RPMI8226 (cell line): ENCODE data around the gene ZC3H7B.
"Not testable (repeated sequence)": the region's sequence is repeated elsewhere in the genome, so short reads cannot be mapped to it uniquely, and the experiment has no call there.

Source experiments
- DNase-seq: peaks from one replicate; pipeline ENCODE4 v3.0.0-alpha.2; 2015

The ZC3H7B gene

DNA sequence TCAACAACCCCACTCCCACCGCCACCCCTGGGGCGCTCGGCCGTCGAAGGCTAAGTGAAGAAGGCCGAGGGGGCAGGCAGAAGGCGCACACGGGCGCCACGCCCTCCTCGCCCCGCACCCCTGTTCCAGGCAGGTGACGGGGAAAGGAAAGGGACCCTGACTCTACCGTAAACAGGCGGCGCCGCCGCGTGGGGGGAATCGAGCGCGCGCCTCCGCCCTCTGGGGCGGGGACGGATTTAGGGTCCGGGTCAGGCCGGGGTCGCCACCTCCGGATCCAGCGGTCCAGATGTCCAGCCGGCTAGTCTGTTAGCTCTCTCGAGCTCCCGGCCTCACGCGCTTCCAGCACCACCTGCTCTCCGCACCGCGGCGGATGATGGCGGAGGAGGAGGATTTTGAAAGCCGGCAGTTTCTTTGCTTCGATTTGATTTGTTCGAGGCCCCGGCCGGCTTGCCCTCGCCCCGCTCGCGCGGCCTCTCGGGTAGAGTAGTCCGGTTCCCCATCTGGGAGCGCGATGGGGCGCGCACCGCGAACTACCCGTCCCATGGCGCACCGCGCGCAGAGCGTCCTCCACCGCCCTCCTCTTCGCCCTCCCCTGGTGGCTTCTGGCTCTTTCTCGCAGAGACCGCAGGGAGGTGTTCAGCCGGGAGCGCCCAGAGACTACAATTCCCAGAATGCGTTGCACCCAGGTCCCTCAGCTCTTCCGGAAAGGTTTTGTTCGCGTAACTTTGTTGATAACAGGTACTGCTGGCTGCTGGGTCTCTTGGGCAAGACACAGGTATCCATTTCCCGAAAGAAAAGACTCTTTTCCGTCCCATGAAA is 15.3 kb upstream of the ZC3H7B start, which contains the start of gene RANGAP1:
Gene RANGAP1, minus strand, starts transcription at position 368 of the 819 bp plus-strand sequence. CDS start 5,143 bp downstream, outside the sequence.
- DNase-seq, result peak; percentile 99

DNA sequence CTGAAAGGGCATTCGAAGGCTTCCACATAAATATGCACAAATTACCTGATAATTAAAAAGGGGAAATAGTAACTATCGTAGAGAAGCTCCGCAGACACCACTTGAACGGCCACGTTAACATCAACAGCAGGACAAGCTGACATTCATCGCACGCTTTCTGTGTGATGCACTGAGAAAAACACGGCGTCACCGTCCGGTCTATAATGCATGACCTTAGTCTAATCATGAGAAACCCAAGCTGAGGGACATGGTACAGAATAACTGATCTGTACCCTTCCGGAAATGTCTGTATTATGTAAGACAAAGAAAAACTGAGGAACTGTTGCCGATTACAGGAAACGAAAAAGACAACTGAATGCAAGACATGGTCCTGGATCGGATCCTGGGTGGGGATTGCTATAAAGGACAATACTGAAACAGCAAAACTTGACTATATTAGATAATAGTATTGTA is 14.7 kb upstream of the ZC3H7B start:
- peak; percentile 54 for DNase-seq

DNA sequence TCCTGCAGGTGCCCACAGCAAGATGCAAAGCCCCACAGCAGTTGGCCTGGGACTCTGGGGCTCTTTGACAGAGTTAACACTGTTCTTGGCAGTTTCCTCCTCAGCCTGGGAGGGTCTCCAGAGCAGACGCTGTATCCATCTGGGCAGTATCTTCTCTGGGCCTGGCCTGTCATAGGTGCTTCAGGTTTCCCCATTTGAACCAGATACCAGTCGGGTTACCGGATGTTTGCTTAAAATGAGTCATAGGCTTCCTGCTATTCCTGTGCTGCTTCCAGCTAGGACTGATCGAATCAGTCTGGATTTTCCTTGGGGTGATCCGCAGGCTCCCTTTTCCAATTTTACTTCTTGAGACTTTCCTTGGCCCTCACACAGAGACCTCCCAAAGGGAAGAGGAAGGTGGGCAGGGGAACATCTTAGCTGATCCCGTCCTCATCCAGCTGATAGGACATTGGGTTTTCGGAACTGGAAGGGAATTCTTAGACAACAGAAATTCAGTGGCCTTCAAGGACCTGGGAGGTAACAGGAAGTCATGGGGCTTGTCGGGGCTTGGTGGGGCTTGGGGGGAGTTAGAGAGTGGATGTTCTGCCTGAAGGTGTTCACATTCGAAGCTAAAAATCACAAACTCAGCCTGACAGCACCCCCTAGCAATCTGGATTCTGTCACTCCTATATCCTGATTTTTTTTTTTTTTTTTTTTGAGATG is 12.9 kb upstream of the ZC3H7B start:
- DNase-seq, result no peak

DNA sequence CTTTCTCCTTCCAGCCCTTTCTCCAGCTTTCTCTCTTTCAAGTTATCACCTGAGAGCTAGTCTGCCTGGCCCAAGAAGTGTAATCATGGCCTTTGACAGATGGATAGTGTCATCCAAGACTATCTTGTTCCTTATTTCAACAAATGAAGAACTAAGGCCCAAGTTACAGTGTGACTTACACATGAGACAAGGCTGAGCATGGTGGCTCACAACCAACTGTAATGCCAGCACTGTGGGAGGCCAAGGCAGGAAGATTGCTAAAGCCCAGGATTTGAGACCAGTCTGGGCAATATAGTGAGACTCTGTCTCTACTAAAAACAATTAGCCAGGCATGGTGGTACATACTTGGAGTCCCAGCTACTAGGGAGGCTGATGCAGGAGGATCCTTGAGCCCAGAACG is 11.7 kb upstream of the ZC3H7B start:
- DNase-seq, result no peak

DNA sequence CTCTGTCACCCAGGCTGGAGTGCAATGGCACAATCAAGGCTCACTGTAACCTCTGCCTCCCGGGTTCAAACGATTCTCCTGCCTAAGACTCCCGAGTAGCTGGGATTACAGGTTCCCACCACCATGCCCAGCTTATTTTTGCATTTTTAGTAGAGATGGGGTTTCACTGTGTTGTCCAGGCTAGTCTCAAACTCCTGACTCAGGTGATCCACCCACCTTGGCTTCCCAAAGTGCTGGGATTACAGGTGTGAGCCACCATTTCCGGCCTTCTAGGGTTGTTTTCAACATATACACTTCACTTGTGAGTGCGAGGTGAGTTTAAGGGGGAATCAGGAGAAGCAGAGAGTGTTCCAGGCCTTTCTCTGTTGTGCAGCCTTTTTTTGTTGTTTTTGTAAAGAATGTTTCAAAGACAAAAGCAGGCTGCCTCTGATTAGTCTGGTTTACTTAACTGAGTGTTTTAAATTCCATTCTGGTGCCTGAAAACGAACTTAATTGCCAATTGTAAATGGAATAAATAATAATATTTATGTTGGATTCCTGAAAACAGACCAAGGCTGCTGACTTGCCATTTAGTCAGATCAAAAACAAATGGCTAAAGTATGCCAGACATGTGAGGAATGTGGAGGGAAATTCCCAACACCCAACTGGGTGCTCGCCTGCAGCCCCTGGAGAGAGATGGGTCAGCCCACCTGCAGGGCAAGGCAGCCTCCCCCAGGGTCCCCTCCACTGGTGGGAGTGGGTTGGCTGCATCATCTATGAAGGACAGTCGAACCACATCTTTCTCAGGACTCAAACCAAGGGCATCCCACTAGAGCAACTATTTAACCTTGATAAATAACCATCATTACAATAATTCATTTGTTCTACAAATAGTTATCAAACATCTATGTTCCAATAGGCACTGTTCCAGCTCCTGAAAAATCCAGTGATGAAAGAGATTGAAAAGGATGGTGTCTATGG is 10.8 kb upstream of the ZC3H7B start:
- no peak for DNase-seq

DNA sequence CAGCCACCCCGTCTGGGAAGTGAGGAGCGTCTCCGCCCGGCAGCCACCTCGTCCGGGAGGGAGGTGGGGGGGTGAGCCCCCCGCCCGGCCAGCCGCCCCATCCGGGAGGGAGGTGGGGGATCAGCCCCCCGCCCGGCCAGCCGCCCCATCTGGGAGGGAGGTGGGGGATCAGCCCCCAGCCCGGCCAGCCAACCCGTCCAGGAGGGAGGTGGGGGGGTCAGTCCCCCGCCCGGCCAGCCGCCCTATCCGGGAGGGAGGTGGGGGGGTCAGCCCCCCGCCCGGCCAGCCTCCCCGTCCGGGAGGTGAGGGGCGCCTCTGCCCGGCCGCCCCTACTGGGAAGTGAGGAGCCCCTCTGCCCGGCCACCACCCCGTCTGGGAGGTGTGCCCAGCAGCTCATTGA is 6.5 kb upstream of the ZC3H7B start:
- not testable (repeated sequence) for DNase-seq

DNA sequence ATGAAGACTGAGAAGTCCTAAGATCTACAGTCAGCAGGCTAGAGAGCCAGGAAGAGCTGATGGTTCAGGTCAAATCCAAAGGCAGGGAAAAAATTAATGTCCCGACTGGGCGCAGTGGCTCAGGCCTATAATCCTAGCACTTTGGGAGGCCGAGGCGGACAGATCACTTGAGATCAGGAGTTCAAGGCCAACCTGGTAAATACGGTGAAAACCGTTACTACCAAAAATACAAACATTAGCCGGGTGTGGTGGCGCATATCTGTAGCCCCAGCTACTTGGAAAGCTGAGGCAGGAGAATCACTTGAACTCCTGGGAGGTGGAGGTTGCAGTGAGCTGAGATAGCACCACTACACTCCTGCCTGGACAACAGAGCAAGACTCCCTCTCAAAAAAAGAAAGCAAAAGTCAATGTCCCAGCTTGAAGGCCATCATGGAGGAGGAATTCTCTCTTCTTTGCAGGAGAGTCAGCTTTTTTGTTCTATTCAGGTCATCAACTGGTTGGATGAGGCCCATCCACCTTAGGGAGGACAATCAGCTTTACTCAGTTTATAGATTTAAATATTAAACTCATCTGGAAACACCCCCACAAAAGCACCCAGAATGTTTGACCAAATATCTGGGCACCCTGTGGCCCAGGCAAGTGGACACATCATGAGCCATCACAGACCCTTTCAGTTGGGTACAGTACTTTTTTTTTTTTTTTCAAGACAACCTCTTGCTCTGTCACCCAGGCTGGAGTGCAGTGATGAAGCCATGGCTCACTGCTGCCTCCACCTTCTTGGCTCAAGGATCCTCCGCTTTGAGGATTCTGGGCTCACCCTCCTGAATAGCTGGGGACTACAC is 4.3 kb upstream of the ZC3H7B start:
- no peak for DNase-seq

DNA sequence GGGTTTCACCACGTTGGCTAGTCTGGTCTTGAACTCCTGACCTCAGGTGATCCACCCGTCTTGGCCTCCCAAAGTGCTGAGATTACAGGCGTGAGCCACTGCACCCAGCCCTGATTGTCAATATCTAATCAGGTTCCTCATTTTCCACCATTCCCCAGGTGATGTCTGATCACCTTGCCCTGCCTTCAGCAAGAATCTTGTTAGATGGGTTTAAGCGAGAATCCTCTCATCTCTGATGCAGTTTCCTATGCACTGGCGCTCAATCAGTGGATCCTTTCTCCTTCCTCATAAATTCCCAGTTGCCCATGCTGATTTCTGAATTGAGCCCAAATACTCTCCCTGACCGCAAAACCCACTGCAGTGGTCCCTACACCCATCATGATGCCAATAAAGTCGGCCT is 664 bp upstream of the ZC3H7B start:
- DNase-seq, result peak; percentile 15

DNA sequence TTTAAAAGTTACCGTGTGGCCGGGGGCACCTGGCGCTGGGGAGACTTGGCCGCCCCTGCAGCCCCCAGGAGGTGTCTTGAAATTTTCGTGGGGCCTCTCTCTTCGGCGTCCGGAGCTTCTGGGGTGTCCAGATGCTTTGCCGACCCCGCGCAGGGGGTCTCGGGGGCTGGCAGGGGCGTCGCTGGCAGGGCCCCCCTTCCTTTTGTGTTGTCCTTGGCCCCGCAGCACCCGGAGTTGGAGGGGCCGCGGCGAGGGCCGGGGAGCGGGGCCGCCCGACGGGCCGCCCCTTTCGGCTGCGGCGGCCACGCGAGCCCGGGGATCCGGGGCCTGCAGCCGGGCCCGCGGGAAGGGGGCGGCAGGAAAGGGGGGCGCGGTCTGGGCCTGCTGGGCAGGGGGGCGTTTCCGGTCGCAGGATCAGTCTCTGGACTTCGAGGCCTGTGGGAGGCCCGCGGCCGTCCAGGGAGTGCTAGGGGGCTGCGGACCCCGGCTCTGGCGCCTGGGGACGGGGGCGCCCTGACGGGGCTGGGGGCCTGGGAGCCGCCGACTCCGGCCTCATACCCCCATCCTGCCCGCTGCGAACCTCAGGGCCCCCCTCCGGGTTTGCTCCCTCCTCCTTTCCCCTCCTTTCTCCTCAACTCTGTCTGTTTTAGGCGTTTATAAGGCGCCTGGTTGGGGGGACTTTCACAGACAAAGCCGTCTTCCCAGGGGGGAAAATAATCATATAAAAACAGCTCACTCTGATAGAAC is 869 bp downstream of the ZC3H7B start:
- no peak for DNase-seq

DNA sequence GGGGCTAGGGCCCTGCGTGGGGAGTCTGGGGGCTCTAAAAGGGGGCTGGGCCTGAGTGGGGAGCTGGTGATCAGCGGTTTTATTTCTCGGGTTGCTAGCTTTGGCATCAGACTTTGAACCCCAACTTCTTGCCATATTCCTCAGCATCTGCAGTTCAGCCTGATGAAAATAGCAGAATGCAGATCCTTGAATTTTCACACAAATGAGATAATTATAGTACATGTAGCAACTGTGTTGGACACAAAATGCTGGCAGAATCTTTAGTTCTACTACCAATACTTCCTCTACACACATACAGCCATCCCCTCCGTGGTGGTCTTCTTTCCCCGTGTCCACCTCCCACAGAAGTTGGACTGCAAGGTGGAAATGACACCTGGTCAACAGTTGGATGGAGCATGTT is 1.5 kb downstream of the ZC3H7B start:
- DNase-seq, result no peak

DNA sequence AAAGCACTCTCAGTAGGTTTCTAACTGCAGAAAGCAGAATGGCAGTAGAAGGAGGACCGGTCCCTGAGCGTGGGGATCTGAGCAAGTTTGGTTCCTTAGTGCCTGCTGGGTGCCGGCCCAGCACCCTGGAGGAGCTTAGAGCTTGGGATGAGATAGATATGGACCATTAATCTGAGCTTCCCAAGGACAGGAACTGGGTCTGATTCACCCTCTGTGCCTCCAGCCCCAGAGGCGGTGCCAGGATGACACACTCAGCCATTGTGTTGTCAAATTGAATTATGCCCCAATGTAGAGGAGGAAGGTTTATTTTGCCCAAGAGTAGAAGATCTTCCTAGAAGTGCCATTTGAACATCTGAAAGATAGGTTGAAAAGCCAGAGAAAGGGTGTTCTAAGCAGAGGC is 4.3 kb downstream of the ZC3H7B start:
- DNase-seq, result no peak

DNA sequence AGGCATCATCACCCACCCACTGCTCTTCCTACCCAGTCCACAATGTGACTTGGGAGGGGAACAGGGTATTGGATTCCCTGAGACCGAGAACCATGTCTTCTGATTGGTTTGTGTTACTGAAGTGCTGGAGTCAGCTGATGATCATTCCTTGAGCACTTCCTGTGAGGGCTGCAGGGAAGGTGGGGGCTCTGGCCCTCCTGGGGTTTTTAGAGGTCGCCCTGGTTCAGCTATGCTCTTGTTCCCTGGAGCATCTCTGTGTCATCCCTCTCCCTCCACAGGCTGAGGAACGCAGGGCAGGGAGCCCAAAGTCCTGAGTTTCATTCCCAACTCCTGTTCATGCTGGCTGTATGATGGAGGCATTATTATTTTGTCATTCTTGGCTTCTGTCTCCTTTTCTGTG is 6.7 kb downstream of the ZC3H7B start:
- no peak for DNase-seq

DNA sequence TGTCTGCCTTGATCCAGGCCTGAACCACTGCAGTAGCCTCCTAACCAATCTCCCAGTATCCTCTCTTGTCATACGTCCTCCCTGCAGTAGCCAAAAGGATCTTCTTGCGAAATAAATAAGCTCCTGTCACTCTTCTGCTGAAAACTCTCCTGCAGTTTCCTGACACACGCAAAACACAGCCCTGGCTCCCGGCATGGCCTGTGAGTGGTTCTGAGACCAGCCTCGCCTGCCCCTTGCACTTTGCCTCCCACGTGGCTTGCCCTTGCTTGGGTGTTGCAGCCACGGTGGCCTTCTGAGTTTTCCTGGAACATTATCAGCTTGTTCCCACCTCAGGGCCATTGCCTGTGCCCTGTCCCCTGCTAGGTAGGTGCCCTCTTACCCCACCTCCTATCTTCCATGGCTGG is 7.2 kb downstream of the ZC3H7B start:
- DNase-seq, result no peak

DNA sequence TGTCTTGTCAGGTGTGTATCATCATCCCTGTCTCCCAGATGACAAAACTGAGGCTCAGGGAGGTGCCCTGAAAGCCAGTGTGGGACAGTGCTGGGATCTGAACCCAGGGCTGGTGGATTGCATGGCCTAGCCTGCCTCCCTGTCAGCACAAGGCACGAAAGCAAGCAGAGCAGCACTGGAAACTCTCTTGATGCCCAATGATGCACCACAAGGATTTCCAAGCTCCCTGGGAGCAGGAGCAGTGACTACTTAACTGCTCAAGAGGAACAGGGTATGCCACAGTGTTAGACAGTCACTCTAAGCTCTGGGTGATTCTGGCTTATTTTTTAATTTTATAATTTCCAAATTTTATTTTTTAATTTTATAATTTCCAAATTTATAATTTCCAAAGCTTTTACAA is 9.0 kb downstream of the ZC3H7B start:
- no peak for DNase-seq

DNA sequence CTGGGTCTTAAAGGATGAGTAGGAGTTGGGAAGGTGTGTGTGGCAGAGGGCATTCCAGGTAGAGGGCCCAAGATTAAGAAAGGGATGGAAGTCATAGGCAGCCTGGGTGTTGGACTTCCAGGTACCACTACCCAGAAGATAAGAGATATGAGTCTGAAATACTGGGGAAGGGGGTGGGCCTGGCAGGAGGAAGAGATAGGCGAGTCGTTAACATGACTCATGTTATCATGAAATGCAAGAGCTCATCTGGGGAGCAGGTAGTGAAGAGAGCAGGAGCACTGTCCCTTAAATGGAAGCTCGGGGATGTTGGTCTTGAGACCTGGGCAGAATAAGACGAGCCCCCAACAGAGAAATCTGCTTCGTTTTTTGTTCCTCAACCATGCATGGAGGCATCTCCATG is 10.2 kb downstream of the ZC3H7B start:
- DNase-seq, result no peak

DNA sequence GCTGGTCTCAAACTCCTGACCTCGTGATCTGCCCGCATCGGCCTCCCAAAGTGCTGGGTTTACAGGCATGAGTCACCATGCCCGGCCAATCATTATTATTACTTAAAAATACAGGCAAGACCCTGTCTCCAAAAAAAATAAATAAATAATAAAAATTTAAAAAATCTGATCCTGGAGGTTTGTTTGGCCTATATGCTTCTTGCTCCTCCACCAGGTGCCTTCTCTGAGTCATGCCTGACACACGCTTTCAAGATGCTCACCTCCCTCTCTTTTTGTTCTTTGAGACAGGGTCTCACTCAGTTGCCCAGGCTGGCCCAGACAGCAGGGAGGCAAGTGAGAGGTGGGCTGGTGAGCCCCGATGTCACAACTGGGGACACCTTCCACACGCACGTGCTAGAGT is 13.5 kb downstream of the ZC3H7B start:
- DNase-seq, result no peak

DNA sequence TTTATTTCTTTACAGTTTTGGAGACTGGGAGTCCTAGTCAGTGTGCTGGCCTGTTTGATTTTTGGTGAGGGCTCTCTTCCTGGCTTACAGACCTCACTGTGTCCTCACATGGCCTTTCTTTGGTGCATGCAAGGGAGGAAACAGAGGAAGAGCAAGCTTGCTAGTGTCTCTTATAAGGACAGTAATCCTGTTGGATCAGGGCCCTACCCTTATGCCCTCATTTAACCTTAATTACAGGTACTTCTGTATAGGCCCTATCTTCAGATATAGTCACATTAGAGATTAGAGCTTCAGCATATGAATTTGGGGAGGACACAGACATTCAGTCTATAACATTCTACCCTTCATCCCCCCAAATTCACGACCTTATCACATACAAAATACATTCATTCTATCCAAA is 14.3 kb downstream of the ZC3H7B start:
- DNase-seq, result no peak

DNA sequence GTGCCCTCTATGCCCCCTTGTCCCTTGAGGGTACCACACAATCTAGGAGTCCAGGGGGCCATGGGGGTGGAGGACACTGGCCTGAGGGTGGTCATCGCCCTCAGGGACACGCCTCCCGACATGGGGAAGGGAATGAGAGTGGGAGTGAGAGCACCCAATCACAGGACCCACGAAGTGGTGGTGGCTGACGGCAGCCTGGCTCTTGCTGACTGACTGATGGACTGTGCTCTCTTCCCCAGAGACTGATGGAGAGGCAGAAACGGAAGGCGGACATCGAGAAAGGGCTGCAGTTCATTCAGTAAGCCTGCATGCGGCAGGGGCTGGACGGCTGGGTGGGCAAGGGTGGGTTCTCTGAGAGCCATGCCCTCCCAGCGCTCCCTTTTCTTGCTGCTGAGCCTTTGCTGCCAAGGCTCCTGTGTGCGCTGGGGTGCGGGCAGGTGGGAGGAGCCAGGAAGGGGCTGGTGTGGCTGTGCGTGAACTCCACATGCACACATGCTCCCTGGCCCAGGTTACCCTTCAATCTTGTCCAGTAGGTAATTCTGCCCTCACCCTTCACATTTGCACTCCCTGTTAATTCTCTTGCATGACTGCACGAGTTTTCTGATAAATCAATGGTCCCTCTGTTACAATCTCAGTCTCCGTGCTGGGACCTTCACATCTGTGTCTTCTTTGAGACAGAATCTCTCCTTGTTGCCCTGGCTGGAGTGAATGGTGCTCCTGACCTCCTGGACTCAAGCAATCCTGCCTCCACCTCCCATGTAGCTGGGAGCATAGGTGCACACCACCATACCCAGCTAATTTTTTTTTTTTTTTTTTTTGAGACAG is 19.3 kb downstream of the ZC3H7B start:
- no peak for DNase-seq

DNA sequence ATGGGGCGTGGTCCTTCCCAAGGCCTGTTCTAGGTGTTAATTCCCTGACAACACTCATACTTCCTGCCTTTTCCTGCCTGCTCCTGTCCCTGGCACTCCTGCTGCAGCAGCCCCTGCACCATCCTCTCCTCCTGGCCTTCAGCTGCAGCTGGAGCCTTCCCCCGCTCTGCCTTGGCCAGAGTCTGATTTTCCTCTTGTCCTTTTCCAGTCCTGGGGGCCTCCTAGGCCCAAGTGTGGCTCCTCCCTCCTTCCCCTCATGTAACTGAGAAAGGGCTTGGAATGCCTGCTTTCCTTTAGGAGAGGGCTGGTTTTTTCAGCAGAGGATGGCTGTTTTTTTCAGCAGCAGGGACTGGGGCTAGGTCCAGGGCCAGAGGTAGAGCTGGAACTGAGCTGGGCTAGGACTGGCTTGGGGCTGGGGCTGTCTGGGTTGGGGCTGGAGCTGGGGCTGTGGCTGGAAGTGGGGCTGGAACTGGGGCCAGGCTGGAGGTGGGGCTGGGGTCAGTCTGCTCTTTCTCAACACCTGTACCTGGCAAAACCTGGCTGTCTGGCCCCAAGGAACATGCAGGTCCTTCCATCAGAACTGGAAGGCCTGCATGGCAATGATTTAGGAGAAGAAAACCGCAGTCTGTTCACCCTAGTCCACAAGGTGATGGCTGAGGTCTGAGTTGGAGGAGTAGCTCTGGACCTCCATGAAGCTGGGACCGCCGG is 23.6 kb downstream of the ZC3H7B start:
- DNase-seq, result no peak

DNA sequence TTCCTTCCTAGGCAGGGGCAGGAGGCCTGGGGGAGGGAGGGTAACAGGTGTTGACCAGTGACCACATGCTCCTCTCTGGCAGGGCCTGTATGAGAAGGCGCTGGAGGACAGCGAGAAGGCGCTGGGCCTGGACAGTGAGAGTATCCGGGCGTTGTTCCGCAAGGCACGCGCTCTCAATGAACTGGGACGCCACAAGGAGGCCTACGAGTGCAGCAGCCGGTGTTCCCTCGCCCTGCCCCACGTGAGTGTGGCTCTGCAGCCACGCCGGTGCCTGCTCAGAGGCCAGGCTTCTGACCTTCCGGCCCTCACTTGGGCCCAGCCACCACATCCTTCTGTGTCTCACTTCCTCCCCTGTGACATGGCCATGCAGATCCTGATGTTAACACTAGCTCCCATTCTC is 25.8 kb downstream of the ZC3H7B start:
- no peak for DNase-seq
